Sigmoid colon (tissue), 7 donors: ENCODE measurements around the gene PAK5. TPM values are rescaled to one million over a fixed set of nuclear protein-coding genes. Genes with fewer than 3 reads are reported as not detected.

Experiments used
- DNase-seq: peaks from one replicate; pipeline ENCODE4 v3.0.0-alpha.2; 2019
- H3K27ac ChIP-seq, 4 donors: fragments of 200-600 bp; sonication (generic); one replicate each; pipeline ENCODE4 v1.5.1; 2016 to 2019; ENCODE audit warnings: mild to moderate bottlenecking in 1 of 4
- H3K27me3 ChIP-seq, 3 donors: fragments of 200-600 bp; sonication (generic); one replicate each; pipeline ENCODE4 v1.5.1; 2019; ENCODE audit warnings: mild to moderate bottlenecking in 1 of 3
- H3K36me3 ChIP-seq, 4 donors: fragments of 200-600 bp; sonication (generic); one replicate each; pipeline ENCODE4 v1.5.1; 2016 to 2019
- H3K4me1 ChIP-seq, 4 donors: fragments of 200-600 bp; sonication (generic); one replicate each; pipeline ENCODE4 v1.5.1; 2017 to 2019
- H3K4me3 ChIP-seq, 4 donors: fragments of 200-600 bp; sonication (generic); one replicate each; pipeline ENCODE4 v1.5.1; 2017 to 2019; ENCODE audit warnings: mild to moderate bottlenecking in 2 of 4, moderate library complexity in 1 of 4
- H3K9me3 ChIP-seq, 4 donors: fragments of 200-600 bp in 3 of 4; sonication (generic) in 3 of 4; one replicate each; pipeline versions ENCODE4 v1.5.1 to v1.6.1; 2013 to 2019
- CTCF ChIP-seq, 4 experiments: fragments of 450-650 bp in 3 of 4; fragments of 200-600 bp in 1 of 4; IDR thresholded peaks; one replicate each; pipeline ENCODE4 v1.5.1; 2016 to 2019; ENCODE audit warnings: antibody characterized with exemption in 4 of 4, mild to moderate bottlenecking in 3 of 4, moderate library complexity in 2 of 4
- EP300 ChIP-seq, 4 donors: sonication (generic); formaldehyde crosslinking; IDR thresholded peaks; one replicate each; pipeline ENCODE4 v1.6.1; 2017; ENCODE audit warnings: antibody characterized with exemption in 4 of 4
- POLR2A ChIP-seq, 2 donors: fragments of 450-650 bp; IDR thresholded peaks; one replicate each; pipeline ENCODE4 v1.6.1; 2016; ENCODE audit warnings: antibody characterized with exemption in 2 of 2, mild to moderate bottlenecking in 2 of 2, moderate library complexity in 2 of 2
- POLR2AphosphoS5 ChIP-seq, 4 donors: sonication (generic); formaldehyde crosslinking; IDR thresholded peaks; one replicate each; pipeline ENCODE4 v1.6.1; 2017; ENCODE audit warnings: antibody characterized with exemption in 4 of 4
- WGBS, 2 donors: extraction: QIAGEN DNeasy Blood & Tissue Kit; methylation state at CpG; one replicate each; pipeline ENCODE4 v1.1.7; 2013; 5-methylcytosine and 5-hydroxymethylcytosine counted together
- intact Hi-C: fragments of 100-400 bp; cut with DNase I; formaldehyde crosslinking; loops from one replicate; pipeline ENCODE4 v1.15.1; 2023
- polyA plus RNA-seq, 3 donors: library from polyadenylated mRNA; stranded (reverse); fragments of 200-250 nt; gene quantifications; one replicate each; pipeline ENCODE4 v1.2.3, GENCODE V29; 2013
- total RNA-seq, 4 donors: library from RNA; depleted of rRNA; stranded (reverse); fragments of >200 nt; gene quantifications; one replicate each; pipeline ENCODE4 v1.1.0, GENCODE V29; 2016
- donor health status: healthy with polysubstance abuse.
- donor health status: Bipolar disorder and iron deficiency.
- donor health status: healthy.

PAK5 gene
- total and polyA plus RNA-seq, 7 donors, result 0.03 to 0.36 (median 0.16) TPM; not detected in 2

- DNase-seq, result no peak
- H3K36me3 ChIP-seq, result no peaks in the 10 kb centered on the region
- no peak overlapping the region for H3K27ac ChIP-seq
- intact Hi-C loops, result no loop called here
- no peaks in the 10 kb centered on the region for H3K9me3 ChIP-seq
- H3K27me3 ChIP-seq, result no peaks in the 10 kb centered on the region
- no peak for TF ChIP-seq CTCF (IDR thresholded peaks at IDR 0.05)
- TF ChIP-seq POLR2AphosphoS5 (IDR thresholded peaks at IDR 0.05), result no peak
- no peak for TF ChIP-seq EP300 (IDR thresholded peaks at IDR 0.05)
- H3K4me1 ChIP-seq, result peaks cover 0 to 14% (median 0%) of the 10 kb centered on the region in 4 donors
- H3K4me3 ChIP-seq, result no peak overlapping the region
Measured at GRCh38 chr20:9699181-9699580, 139.7 kb downstream of the PAK5 start.

- H3K27ac ChIP-seq, result no peak overlapping the region
- H3K4me3 ChIP-seq, result no peak overlapping the region
- 29 to 50% methylated on average over 5 of the region's 5 CpGs for WGBS, 2 donors
- TF ChIP-seq POLR2AphosphoS5 (IDR thresholded peaks at IDR 0.05) (no peak), CTCF (IDR thresholded peaks at IDR 0.05) (no peak), EP300 (IDR thresholded peaks at IDR 0.05) (no peak), POLR2A (IDR thresholded peaks at IDR 0.05) (no peak)
- no peak for DNase-seq
- intact Hi-C loops, result no loop called here
- H3K9me3 ChIP-seq, result no peaks in the 10 kb centered on the region
- no peaks in the 10 kb centered on the region for H3K4me1 ChIP-seq
- H3K27me3 ChIP-seq, result no peaks in the 10 kb centered on the region
- H3K36me3 ChIP-seq, result no peaks in the 10 kb centered on the region
Measured at GRCh38 chr20:9689041-9689440, 149.8 kb downstream of the PAK5 start.

- intact Hi-C loops, result no loop called here
- DNase-seq, result no peak
- no peak overlapping the region for H3K4me3 ChIP-seq
- TF ChIP-seq POLR2AphosphoS5 (IDR thresholded peaks at IDR 0.05), result no peak
- no peak for TF ChIP-seq CTCF (IDR thresholded peaks at IDR 0.05)
- no peak for TF ChIP-seq EP300 (IDR thresholded peaks at IDR 0.05)
- TF ChIP-seq POLR2A (IDR thresholded peaks at IDR 0.05), result no peak
- H3K9me3 ChIP-seq, result no peaks in the 10 kb centered on the region
- H3K4me1 ChIP-seq, result no peaks in the 10 kb centered on the region
- H3K36me3 ChIP-seq, result no peaks in the 10 kb centered on the region
- H3K27ac ChIP-seq, result no peak overlapping the region
- WGBS, 2 donors, result 87 to 88% methylated on average over 2 of the region's 2 CpGs
- H3K27me3 ChIP-seq, result no peaks in the 10 kb centered on the region
Measured at GRCh38 chr20:9686866-9687265, 152.0 kb downstream of the PAK5 start.

- Histone ChIP-seq H3K9me3 (no peaks in the 10 kb centered on the region), H3K27me3 (no peaks in the 10 kb centered on the region), H3K4me3 (no peak overlapping the region), H3K36me3 (no peaks in the 10 kb centered on the region), H3K27ac (no peak overlapping the region), H3K4me1 (no peaks in the 10 kb centered on the region)
- 41 to 46% methylated on average over 4 of the region's 4 CpGs for WGBS, 2 donors
- TF ChIP-seq POLR2A (IDR thresholded peaks at IDR 0.05) (no peak), POLR2AphosphoS5 (IDR thresholded peaks at IDR 0.05) (no peak), CTCF (IDR thresholded peaks at IDR 0.05) (no peak), EP300 (IDR thresholded peaks at IDR 0.05) (no peak)
- intact Hi-C loops, result no loop called here
- DNase-seq, result no peak
Measured at GRCh38 chr20:9686455-9686854, 152.4 kb downstream of the PAK5 start.

GRCh38 chr20:9686001-9686400 lies 152.9 kb downstream of the PAK5 start:
- Histone ChIP-seq H3K9me3 (no peaks in the 10 kb centered on the region), H3K4me3 (no peak overlapping the region), H3K36me3 (no peaks in the 10 kb centered on the region), H3K4me1 (no peaks in the 10 kb centered on the region), H3K27ac (no peak overlapping the region), H3K27me3 (no peaks in the 10 kb centered on the region)
- intact Hi-C loops, result no loop called here
- DNase-seq, result no peak
- TF ChIP-seq EP300 (IDR thresholded peaks at IDR 0.05), result no peak
